ENCODE results near the gene WNT4.
A peak's percentile ranks its signal among the peaks of the same experiment; 100 is the strongest.

WNT4 gene

DNA sequence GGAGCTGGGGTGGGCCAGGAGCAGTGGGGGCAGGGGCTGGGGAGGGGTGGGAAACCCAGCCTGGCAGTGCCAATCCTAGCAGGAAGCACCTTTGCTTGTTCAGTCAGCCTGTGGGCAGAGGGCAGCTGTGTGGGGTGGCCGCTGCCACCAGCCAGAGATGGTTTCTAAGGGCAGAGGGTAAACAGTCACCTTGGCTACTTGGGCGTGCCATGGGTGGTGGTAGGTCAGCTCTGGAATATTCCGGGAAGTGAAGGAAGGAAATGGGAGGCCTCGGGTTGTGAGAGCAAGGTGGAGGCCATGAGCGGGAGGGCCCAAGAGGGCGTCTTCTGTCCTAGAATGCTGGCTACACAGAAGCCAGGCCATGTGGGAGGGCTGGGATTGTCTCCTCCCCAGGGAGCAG lies 20.7 kb upstream of the WNT4 start:
- no peak for DNase-seq (ENCODE audit: low spot score)

DNA sequence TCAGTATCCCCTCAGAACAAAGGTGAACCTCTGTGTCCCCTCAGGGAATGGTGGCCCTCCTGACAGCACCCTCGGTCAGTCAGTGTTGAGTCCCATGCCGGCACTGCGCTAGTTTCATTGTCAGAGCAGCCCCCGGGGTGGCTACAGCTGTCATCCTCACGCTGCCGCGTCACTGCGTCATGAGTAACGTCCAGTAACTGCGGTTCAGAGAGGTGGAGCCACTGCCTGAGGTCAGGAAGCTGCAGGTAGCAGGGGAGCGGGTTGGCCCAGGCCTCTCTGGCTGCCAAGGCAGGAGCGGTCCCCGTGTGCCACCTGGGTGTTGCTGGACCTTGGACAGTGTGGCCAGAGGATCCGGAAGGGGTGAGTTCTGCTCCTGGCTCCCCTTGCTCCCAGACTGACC lies 20.2 kb upstream of the WNT4 start:
- no peak for DNase-seq (ENCODE audit: low spot score)

DNA sequence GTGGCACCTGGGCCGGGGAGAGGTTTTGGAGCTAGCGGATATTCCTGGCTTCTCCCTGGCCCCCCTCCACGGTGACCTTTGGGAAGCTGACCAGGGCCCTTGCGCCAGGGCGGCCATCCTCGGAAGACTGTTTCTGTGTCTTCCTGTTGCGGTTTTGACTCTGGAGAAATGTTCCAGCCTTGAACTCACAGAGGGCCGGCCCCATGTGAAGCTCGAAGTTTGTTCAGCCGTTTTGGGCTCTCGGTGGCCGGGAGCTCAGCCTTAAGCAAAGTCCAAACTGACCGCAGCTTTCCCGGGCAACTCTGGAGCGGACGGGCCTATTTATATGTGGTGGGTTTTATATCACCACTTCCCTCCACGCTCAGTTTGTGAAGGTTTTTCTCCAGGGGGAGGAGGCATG lies 17.0 kb upstream of the WNT4 start:
- no peak for DNase-seq (ENCODE audit: low spot score)

DNA sequence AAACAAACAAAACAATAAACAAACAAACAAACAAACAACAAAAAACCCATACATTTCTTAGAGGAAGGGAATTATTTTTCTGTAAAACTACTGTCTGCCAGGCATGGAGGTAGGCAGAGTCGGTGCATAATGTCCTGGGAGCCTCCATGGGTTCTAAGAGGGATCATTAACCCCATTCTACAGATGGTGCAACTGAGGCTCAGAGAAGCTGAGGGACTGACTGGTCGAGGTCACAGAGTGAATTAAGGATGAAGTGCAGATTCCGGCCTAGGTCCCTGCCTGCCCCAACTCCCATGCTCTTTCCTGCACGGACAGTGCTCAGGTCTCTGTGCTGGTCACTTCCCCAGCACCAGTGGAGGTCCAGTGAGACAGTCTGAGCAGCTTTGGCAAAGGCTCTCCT lies 15.8 kb upstream of the WNT4 start:
- no peak for DNase-seq (ENCODE audit: low spot score)

DNA sequence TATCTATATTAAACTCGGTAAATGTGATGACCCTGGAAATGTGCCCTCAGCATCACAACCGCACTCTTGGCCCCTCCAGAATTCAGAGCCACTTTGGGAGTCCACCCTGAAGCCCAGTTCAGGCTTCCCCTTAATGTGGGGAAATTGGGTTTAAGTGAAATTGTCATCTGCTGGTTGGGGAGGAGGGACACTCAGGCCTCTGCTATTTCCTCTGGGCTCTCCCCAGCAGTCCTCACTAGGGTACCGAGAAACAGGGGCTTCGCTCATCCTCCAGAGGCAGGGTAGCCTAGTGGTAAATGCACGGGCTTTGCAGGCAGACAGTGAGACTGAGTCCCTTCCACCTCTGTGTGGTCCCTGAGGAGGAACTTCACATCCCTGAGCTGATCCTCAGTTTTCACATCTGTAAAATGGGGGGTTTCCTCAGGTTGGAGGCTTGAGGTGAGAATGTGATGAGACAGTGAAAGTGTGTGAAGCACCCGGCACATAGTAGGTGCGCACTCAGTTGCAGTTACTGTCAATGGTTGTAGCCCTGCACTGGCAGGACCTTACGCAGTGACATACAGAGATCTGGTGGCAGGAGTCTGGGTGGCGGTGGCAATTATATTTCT lies 14.6 kb upstream of the WNT4 start:
- no peak for DNase-seq (ENCODE audit: low spot score)

DNA sequence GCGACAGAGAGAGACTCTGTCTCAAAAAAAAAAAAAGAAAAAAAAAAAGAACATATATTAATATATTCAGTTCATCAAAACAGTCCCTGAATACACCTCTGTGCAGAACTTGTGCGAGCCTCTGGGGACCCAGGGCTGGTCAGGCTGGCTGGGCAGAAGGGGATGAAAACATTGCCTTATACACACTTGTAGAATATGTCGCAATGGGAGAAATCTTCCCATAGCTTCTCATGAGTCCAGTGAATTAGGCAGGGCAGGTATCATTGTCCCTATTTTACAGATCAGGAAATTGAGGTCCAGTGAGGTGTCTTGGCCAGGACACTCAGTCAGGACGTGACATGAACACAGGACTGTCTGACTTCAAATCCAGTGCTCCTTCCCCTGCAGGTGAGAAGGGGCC lies 12.6 kb upstream of the WNT4 start:
- DNase-seq (ENCODE audit: low spot score) = no peak

DNA sequence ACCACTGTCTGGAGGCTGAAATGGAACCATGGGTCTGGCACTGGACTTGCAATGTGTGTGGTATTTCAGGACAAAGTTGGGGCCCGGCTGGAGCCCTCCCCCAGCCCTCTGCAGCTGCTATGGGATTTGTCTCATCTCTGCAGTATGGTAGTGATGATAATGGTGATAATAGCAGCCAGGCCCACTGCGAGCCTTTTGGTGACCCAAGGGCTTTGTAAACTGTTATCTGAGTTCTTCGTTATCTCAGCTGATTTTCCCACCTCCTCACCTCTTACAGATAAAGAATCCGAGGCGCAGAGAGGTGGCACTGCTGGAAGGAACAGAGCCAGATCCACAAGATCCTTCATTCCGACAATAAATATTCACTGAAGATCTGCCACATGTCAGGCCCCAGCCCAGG lies 11.7 kb upstream of the WNT4 start:
- DNase-seq (ENCODE audit: low spot score) = no peak

DNA sequence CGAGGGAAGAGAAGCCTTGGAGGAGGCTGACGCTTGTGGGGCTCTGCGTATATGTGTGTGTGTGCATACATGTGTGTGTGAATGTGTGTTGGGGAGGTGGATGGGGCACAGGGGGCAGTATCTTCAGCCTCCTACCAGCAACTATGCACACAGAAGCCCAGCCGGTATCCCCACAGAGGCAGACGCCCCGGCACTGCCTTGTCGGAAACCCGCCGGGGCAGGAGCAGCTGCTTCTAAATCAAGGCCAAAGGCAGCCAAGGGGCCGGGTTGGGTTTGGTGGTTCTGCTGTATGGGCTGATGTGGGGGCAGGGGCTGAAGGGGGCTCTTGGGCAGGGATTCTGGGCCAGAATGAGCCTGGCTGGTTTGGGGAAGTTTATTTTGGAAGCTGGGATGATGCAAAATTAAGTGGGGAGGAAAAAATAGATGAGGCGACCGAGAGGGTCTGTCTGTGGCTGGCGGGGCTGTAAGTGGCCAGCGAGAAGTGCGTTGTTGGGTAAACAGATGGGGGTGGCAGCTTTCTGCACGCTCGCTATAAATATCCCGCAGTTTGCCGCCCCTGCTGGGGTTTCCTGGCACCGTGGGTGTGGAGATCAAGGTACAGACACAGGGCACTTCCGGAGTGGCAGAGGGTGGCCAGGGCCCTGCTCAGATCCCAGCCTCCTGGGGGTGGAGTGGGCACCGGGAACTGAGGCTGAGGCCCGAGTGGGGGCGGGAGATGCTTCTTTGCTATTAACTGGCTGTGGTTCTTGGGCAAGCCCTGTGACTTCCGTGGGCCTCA lies 11.0 kb upstream of the WNT4 start:
- DNase-seq (ENCODE audit: low spot score) = no peak

DNA sequence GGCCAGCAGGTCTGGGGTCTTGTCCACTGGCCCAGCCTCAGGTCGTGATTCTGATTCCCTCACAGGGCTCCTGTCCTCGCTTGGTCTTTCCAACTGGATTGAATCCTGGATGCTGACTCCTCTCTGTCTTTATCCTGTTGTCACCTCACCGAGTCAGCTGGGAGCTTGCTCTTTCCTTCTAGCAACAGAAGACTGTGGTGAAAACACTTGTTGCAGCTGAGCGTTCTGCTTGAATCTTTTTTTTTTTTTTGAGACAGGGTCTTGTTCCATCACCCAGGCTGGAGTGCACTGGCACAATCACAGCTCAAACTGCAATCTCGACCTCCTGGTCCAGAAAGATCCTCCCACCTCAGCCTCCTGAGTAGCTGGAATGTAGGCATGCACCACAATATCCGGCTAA lies 8.0 kb upstream of the WNT4 start:
- DNase-seq (ENCODE audit: low spot score) = no peak

DNA sequence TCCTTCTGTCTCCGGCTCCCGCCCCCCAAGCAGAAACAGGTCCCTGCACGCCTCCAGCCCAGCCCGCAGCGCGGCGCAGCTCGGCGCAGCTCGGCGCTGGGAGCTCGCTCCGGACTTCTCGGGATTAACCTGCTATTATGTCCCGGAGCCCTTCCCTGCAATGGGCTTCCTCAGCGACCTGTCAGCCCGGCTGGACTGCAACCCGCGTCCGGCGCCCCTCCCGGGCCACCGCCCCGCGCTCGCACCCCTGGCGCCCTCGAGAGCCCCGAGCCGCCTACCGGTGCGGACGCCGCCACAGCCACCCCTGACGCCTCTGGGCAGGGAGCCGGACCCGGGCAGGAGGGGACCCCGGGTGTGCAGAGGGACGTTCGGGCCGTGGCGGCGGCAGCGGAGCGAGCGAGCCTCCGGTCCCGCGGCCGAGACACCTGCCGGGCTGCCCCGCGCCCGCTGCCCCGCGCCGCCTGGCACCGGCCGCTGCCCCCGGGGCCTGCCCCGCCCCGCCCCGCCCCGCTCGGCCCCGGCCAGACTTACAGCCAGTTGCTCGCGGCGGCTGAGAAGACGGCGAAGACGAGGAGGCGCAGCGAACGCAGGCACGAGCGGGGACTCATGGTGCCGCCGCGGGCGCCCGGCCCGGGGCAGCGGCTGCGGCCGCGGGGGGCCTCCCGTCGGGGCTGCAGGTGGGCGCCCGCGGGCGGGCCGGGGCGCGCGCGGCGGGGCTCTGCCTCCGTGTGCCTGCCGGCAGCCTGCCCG lies 407 bp downstream of the WNT4 start:
- DNase-seq (ENCODE audit: low spot score) = peak; percentile 72

DNA sequence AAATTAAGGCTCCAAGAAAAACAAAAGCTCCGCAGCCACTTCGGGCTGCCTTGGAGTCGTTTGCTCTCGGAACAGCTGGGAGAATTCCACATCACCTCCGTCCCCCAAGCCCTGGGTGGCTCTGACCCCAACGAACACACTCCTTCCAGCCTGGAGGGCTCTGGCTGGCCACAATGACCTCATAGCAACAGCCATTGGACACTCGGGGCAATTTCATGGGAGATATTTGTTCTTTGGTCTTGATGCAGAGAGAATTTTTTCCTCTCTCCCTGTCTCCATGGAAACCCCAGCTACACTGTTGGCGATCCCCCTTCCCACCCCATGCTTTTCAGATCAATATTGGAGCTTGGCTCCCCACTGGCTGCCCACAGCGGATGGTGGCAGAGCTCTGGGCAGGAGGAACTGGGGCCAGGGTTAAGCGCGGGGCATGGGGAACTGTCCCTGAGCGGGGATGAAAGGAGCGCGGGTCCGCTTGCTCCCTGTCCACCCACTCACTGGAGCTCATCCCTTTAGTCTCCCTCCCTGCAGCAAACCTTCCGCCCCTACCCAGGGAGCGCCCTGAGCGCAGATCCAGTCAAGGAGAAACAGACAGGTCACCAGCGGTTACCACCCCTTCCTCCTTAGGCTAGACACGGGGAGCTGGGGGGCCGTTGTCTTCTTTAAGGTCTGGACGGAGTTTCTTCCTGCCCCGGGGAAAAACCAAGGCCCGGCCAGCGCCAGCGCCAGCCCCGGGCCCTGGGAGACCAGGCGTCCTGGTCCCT lies 1.2 kb downstream of the WNT4 start:
- peak; percentile 22 for DNase-seq (ENCODE audit: low spot score)

DNA sequence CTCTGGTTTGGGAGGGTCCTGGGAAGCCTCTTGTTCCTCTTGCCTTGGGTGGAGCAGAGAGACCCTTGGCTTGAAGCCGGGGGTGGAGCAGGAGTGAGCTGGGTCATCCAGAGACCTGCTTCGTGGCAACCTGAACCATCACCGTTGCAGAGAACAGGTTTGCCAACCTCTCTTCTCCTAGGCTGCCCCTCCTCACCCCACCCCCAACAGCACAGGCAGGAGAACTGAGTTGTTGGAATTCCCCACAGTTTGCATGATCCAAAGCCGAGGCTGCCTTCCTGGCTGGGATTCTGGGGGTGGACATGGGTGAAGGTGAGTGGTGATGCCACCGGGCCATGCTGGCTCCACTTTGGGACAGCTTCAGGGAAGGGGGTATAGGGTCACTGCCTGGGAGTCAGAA lies 2.2 kb downstream of the WNT4 start:
- no peak for DNase-seq (ENCODE audit: low spot score)

DNA sequence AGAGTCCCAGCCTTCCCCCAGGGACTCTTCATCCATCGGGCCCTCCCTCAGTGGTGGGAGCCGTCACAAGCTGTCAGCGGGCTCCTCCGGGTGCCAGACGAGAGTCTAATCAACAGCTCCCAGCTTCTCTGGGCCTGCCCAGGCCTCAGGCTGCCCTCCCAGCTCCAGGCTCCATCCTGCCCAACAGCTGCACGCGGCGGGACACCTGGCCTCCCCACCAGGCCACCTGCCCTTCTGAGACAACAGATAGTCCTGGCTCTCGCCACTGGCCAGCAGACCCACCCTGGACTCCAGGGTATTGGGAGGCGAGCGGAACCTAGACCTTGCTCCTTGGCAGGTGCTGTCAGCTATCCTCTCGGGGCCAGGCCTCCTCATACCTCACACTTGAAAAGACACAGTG lies 3.1 kb downstream of the WNT4 start:
- no peak for DNase-seq (ENCODE audit: low spot score)

DNA sequence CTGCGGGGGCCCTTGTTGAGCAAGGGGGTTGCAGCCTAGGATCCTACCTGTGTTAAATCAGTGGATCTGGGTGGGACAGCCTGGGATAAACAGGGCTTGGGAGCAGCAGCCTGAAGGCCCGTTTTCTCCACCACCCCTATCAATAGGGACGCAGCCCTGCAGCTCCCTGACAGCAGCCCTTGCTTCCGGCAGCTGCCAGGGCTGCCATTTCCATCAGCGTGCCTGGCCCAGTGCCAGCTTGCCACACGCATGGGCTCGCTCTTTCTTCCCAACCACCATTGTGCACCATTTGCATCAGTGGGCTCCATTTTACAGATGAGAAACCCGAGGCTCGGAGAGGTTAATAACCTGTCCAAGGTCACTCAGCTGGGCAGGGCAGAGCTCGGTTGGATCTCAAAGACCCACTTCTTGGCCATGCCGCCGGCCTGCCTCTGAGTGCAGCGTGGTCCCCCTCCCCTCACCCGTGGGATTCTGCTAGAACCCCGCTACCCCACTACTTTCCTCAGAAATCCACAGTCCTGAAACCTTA lies 3.8 kb downstream of the WNT4 start:
- no peak for DNase-seq (ENCODE audit: low spot score)

DNA sequence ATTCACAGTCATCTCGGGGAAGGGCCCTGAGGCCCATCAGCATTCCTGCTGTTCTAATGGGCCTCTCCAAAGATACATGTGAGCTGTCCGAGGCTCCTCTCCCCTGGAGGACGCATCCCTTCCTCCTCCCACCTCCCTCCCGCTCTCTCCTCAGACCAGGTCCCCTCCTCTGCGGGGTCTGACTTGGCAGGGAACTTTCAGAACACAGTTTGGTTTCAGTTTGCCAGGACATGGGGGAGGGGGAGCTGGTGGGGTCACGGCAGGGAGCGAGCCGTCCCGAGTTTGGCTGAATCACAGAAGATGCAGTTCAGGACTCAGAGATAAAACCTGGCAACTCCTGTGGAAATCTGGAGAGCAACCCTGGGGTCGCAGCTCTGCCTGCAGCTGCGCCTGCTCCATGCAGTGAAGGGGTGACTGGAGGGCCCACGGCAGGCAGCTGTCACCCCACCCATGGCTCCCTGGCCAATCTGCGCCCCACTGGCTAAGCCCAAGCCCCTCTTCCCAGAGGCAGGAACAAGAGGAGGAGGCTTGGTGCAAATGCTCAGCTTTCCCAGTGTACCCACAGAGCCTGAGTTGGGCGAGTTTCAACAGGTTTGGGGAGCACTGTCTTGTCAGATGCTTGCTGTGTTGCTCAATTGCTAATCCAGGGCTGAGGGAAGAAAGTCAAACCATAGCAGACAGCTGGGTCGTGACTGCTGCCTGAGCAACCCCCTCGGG lies 5.7 kb downstream of the WNT4 start:
- DNase-seq (ENCODE audit: low spot score) = no peak

DNA sequence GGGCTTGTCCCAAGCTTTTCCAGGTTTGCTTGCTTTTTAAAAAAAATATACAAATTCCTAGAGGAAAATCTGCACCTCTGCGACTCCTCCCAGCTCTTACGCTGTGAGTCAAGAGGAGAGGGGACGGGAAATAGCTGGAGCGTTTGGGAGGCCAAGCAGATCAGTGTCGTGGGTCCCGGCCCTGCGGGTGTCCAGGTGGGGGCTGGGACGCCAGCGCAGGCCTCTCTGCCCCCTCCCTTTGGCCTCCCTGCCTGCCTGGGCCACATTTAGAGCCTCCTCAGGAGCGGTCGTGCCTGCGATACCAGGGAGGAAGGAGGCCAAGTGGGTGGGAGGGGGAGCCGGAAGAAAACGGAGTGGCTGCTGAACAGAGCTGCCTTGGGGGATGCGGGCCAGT lies 9.0 kb downstream of the WNT4 start:
- no peak for DNase-seq (ENCODE audit: low spot score)

DNA sequence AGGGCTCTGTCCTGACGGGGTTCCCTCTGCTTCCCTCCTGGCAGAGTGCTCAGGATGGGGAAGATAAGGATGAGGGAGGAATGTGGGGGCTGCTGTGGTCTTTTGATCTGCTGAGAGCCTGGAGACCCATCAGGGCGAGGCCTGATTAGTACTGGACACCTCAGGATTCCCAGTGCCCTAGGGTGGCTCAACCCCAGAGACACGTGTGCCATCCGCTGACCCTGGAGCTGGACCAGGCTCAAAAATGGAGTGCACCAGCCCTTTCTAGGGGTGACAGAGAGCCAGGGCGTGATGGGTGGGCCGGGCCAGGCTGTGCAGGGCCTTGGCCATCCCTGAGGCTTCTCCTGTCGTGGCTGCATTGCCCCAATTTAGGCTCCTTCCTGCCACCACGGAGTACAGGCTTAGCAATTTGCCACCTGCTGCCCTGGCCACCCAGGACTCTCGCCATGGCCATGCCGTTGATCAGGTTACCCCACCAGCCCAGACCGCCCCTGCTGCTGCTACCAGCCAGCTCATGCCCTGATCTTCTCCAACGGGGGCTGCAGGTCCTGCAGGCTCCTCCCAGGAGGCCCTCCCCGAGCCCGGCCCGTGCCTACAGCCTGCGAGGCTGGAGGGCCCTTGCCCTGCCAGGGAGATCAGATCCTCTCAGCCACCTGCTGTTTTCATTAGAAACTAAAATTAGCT lies 9.5 kb downstream of the WNT4 start:
- no peak for DNase-seq (ENCODE audit: low spot score)

DNA sequence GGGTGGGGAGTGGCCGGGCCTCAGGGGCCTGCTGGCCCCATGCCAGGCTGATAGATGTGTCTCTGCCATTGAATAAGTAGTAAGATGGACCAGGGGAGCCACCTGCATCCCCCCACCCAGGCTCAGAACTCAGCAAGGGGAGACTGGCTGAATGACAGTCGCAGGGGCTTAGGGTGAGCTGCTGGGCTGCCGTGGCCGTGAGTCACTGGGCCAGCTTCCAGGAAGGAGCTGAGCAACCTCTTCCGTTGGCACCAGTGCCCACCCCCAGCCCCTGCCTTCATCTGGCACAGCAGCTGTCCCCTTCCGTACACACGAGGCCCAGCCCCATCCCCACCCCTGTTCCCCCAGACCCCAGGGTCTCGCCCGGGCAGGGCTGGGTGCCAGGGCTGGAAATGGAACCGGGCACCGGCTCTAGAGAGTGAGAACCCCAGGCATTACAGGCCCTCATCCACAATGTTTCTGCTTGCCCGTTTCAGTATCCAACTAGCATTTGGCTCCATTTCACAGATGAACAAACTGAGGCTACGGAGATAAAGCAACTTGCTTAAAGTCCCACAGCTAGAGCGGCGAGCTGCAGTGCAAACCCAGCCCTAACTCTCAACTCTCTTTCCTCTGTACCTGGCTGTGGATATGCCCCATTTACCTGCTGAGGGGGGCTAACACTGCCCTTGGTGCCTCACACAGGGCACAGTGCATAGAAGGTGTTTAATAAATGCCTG lies 10.2 kb downstream of the WNT4 start:
- DNase-seq (ENCODE audit: low spot score) = peak; percentile 92

DNA sequence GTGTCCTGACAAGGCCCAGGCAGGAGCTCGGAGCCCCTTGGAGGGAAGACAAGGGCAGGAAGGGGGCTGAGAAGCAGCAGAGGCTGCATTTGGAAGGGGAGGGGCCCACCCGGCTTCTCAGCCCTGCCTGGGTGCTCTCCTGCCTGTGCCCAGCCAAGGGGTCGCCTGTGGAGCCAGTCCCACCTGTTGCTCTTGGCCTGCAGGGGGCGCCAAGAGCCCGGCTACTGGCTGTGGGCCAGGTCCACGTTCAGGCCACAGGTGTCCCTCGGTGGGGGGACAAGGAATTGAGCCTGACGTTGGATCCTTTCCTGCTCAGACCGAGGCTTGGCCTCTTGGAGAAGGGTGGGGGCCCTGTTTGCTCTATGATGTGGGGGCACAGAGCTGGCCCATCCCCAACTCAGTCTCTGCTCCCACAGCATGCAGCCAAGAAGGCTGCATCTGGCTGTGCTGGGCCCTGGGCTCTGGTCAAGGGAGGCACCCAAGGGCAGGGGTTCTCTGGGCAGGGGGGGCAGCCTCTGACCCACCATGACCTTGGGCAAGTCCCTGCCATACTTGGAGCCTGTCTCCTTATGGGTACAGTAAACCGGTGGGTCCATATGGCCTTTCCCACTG lies 10.9 kb downstream of the WNT4 start:
- DNase-seq (ENCODE audit: low spot score) = peak; percentile 44

DNA sequence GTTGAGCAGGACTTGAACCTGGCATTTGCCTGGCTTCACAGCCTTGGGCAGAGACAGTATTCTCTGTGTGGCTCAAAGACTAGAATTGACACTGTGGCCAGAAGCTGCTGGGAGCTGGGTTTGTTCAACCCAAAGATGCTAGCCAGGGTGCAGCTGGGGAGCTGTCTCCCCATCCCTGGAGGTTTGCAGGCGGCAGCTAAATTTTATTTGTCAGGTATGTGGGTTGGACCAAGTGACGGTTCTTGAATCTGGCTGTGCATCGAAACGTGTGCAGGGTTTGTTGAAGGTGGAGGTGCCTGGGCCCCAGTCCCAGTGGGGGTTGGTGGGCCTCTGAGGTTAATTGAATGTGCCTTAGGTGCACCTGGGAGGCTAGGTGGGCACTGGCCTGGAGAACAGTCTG lies 11.8 kb downstream of the WNT4 start:
- DNase-seq (ENCODE audit: low spot score) = no peak

Measured in GM03348 (cell line).